SW 1271 (cell line): ENCODE measurements around the gene BATF2.
"Not testable (repeated sequence)": the region's sequence is repeated elsewhere in the genome, so short reads cannot be mapped to it uniquely, and the experiment has no call there.

Source experiments
- DNase-seq, 2 experiments: peaks; one replicate each; lab custom pipeline; 2025; lab: John Stamatoyannopoulos, UW

Gene BATF2

GRCh38 chr11:65013888-65014725 is 17.3 kb upstream of the BATF2 start, which contains the start of gene ARL2:
TSS of gene ARL2 (plus strand) at chr11:65014160. CDS start at chr11:65014208, 48 bp downstream.
- peak; percentile 65 to 87 for DNase-seq

GRCh38 chr11:65013130-65013887 is 16.5 kb upstream of the BATF2 start:
- DNase-seq: peak; percentile 67 to 83

GRCh38 chr11:65008873-65009272 is 12.1 kb upstream of the BATF2 start:
- DNase-seq: no peak

- DNase-seq: no peak
Measured at GRCh38 chr11:65008016-65008415, 11.2 kb upstream of the BATF2 start.

- not testable (repeated sequence) for DNase-seq
Measured at GRCh38 chr11:65003968-65004367, 7.2 kb upstream of the BATF2 start.

- DNase-seq: no peak
Measured at GRCh38 chr11:65003282-65003681, 6.5 kb upstream of the BATF2 start.

- DNase-seq: no peak
Measured at GRCh38 chr11:65002706-65003105, 5.9 kb upstream of the BATF2 start.

- no peak for DNase-seq
Measured at GRCh38 chr11:64999478-64999877, 2.7 kb upstream of the BATF2 start.

GRCh38 chr11:64998690-64999431 is 2.1 kb upstream of the BATF2 start:
- DNase-seq: no peak

- peak in 1 of 2 experiments; percentile 16 for DNase-seq
Measured at GRCh38 chr11:64998141-64998540, 1.4 kb upstream of the BATF2 start.

- DNase-seq: no peak
Measured at GRCh38 chr11:64996327-64996709, 453 bp downstream of the BATF2 start.

- no peak for DNase-seq
Measured at GRCh38 chr11:64994318-64994717, 2.5 kb downstream of the BATF2 start.

- DNase-seq: no peak
Measured at GRCh38 chr11:64990222-64990923, 6.4 kb downstream of the BATF2 start.

GRCh38 chr11:64989416-64989815 is 7.4 kb downstream of the BATF2 start:
- DNase-seq: no peak

GRCh38 chr11:64987998-64988854 is 8.5 kb downstream of the BATF2 start:
- no peak for DNase-seq

GRCh38 chr11:64983339-64983738 is 13.4 kb downstream of the BATF2 start:
- not testable (repeated sequence) for DNase-seq

GRCh38 chr11:64976651-64977050 is 20.1 kb downstream of the BATF2 start:
- DNase-seq: no peak

GRCh38 chr11:64974124-64974523 is 22.6 kb downstream of the BATF2 start:
- DNase-seq: no peak

- DNase-seq: peak; percentile 67 to 71
Measured at GRCh38 chr11:64971421-64972233, 25.1 kb downstream of the BATF2 start, which contains the start of gene MAJIN. TSS of gene MAJIN (minus strand) at chr11:64972108. CDS start at chr11:64959405, 12,703 bp downstream.

GRCh38 chr11:64970731-64971151 is 26.0 kb downstream of the BATF2 start:
- DNase-seq: peak; percentile 21 to 47
